GM21825 (cell line): ENCODE results near the gene OR5T1.

Experiments used
- ATAC-seq: cut with Tn5 transposase; IDR thresholded peaks from one replicate; pipeline ENCODE4 v1.9.1; 2021; ENCODE audit warnings: mild to moderate bottlenecking, moderate library complexity; ENCODE audit not compliant: unreplicated experiment

The OR5T1 gene

DNA sequence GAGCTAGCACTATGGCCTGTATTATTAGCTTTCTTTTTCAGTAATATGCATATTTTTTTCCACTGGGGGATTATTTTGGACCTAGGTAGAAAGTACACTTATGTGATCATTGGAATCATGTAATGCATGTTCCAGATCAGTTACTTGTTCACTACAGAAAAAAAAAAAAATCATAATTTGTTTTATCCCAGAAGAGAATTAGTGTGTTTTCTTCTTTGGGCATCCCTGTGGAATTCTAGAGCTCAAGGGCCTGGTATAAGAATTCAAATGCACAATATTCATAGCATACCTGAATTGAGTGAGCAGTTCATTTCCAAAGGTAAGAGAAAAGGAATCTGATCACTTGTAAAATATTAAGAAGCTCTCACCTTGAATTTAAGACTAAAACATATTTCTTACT is at the start of gene OR5T1:
TSS of gene OR5T1 (plus strand) at position 301 of the 400 bp plus-strand sequence. CDS start 1,485 bp downstream, outside the sequence.
- no peak for ATAC-seq

DNA sequence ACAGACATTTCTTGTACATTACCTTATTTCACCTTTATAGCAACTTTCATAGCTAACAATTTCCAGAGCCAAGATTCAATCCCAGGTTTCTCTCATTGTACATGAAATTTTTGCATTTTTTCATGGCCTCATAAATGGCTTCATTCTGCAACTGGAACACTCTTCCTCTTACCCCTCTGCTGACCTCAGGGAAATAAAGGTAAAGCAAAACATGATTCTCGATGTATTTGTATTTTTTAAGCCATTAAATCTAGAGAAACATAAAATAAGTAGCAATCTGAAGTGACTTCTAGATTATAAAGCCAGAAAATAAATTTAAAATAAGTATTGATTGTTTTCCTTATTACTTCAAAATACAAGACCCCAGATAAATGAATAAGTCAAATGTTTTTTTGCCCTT is 39.8 kb upstream of the OR5T1 start, which contains the start of gene OR5T2:
TSS of gene OR5T2 (minus strand) at position 101 of the 400 bp plus-strand sequence. CDS start 1,193 bp downstream, outside the sequence.
- ATAC-seq = no peak

DNA sequence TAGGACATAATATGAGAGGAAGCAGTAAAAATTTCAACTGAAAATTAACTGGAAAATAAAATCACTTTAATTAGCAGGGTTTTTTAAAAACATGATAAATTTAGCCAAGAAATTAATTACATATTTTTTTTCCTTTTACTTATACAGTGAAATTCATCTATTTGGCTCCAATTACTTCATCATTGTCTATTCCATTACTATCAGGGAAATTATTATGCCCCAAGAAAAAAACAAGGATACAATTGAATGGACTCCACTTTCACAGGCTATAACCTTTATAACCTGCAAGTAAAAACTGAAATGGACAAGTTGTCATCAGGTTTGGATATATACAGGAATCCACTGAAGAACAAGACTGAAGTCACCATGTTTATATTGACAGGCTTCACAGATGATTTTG is 22.0 kb upstream of the OR5T1 start, which contains the start of gene OR5T3:
TSS of gene OR5T3 (plus strand) at position 301 of the 400 bp plus-strand sequence. CDS start at position 301, 0 bp downstream.
- ATAC-seq = no peak

DNA sequence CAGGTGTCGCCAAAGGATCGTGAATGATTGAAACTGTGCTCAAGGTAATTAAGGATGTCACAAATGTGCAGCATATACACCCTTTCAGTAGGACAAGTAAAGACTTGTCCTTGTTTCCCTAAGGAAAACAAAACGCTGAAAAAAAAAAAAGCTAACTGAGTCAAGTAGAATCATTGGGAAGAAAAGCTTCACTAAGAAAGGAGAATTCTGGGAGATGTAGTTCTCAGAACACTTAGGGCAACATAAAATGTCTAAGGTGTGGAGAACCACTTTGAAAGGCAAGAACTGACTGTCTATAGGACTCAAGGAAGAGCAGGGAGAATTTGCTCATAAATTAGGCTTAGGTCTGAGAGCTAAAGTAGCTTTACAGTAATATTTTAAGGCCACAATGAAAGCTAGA is 2.9 kb upstream of the OR5T1 start:
- ATAC-seq = no peak

DNA sequence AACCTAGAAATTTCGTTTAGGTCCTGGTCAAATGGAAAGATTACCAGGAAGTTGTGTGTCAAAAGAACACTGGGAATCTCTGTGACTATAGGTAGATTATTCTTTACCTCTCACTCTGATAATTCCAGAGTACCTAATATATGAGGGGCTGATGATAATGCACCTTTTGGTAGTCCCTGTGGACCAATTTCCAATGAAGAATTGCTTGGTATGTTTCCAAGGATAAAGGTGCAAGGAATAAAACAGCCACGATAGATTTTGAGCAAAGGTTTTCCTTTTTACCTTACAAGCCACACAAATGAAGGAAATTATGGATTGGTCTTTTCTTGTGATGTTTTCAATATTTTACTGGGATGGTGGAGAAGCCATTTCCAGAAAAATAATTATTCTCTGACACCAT is 18.2 kb downstream of the OR5T1 start, which contains the start of gene OR8H1:
TSS of gene OR8H1 (minus strand) at position 101 of the 400 bp plus-strand sequence. CDS start 1,192 bp downstream, outside the sequence.
- no peak for ATAC-seq

DNA sequence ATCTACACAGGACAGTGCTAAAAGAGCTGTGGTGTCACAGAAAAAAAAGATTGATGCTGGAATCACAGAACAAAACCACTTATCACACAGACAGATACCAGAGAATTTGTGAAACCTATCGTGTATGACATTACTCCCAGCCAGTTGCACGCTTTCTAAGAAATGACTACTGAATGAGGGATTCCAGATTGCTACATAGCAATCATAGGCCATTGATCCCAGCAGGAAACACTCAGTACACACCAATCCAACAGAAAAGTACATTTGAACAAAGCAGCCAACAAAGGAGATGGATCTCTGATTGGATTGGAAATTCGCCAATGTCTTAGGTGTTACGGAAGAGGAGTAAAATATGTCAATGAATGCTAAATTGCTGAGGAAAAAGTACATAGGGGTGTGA is 22.9 kb downstream of the OR5T1 start:
- ATAC-seq = no peak

DNA sequence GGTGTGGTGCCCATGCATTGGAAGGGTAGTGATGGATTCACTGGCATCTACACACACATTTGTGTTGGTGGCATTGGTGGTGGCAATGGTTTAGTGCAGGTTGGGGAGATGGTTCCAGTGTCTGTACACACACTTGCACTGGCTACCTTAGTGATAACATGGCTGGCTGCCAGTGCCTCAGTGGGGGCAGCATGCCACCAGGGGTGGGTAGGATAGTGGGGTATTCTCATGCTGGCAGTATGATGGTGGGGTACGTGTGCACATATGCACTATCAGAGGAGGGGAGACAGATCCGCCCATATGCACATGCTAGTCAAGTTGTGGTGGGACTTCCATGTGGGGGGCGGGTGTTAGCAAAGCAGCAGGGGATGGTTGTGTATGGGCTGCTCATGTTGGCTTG is 33.9 kb downstream of the OR5T1 start:
- no peak for ATAC-seq

DNA sequence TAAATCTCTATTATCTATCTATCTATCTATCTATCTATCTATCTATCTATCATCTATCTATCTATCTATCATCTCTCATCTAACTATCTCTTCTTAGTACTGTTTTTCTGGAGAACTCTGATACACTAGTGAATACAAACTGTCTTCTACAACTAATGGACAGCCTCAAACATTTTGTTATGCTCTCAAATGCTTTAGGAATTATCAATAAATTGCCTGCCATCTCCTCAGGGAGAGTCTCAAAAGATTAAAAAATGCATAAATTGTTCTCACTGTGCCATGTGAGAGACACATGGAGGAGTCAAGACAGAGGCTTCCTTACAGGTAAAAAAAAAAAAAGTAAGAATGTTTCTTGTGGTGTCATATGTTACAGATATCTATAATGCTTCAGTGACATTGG is 40.9 kb downstream of the OR5T1 start, which contains the start of gene OR8K3:
TSS of gene OR8K3 (plus strand) at position 301 of the 400 bp plus-strand sequence. CDS start 3,163 bp downstream, outside the sequence.
- no peak for ATAC-seq
